Epithelial cell of prostate (primary cell): ENCODE data around the gene EVC2.
"Not testable (repeated sequence)": the region's sequence is repeated elsewhere in the genome, so short reads cannot be mapped to it uniquely, and the experiment has no call there.

Experiments used
- DNase-seq: peaks from one replicate; pipeline ENCODE4 v3.0.0-alpha.2; 2011; ENCODE audit warnings: low read depth, low spot score
- H3K27ac ChIP-seq: fragments of 450-650 bp; 2 replicates; pipeline ENCODE4 v1.5.1; 2017; ENCODE audit warnings: mild to moderate bottlenecking

Gene EVC2

GRCh38 chr4:5746829-5747737, 38.7 kb upstream of the EVC2 start:
- H3K27ac ChIP-seq: no peak overlapping the region
- no peak for DNase-seq

- H3K27ac ChIP-seq: no peak overlapping the region
- no peak for DNase-seq
Observed at GRCh38 chr4:5746250-5746649, 37.9 kb upstream of the EVC2 start.

DNA sequence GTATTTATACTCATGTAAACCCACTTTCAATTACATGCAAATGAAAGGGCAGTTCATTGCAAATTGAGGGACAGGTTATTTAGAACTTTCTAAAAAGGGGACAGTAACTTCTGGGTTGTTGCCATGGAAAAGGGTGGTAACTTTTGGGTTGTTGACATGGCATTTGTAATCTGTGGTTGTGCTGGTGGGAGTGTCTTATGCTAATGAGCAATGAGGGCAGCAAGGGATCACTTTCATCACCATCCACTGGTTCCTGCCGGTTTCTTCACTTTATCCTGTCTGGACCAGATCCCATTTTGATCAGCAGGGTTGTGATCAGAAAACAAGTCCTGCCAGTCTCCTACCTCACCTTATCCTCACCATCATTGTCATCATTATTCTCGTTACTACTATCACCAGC, 34.6 kb upstream of the EVC2 start:
- no peak overlapping the region for H3K27ac ChIP-seq
- DNase-seq: no peak

DNA sequence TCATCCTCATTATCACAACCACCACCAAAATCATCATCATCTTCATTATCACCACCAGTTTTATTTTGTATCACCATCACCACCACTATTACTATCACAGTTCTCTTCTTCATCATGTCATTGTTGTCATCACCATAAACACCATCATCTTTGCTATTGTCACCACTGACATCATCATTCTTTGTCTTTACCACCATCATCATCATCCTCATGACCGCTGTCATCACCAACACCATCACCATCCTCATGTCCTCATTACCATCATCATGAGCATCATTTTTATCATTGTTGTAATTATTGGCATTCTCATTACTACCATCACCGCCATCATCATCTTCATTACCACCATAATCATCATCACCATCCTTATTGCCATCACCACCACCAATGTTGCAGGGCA, 34.0 kb upstream of the EVC2 start:
- no peak for DNase-seq
- H3K27ac ChIP-seq: no peak overlapping the region

DNA sequence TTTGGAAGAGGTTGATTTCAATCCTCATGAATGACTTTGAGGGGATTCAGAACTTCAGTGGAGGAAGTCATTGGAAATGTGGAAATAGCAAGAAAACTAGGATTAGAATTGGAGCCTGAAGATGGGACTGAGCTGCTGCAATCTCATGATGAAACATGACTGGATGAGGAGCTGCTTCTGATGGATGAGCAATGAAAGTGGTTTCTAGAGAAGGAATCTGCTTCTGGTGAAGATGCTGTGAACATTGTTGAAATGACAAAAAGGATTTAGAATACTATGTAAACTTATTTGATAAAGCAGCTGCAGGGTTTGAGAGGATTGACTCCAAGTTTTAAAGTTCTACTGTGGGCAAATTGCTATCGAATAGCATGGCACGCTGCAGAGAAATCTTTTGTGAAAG, 29.7 kb upstream of the EVC2 start:
- no peak for DNase-seq
- no peak overlapping the region for H3K27ac ChIP-seq

DNA sequence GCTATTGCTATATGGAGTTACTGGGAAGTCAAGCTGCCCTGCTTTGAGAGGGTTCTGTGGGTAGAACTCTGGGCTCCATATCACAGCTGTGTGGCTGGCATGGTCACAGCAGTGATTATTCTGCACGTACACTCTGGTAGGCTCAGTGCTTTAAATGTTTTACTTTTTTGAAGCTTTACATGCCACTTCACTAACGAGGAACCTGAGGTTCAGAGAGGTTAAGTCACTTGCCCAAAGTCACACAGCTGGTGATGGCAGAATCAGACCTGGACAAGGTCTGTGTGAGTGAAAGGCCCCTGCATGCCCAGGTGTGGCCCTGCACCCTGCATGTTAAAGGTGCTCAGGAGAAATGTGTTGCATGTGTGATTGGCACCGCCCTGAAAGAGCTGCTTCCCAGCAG, 27.1 kb upstream of the EVC2 start:
- H3K27ac ChIP-seq: no peak overlapping the region
- no peak for DNase-seq

- H3K27ac ChIP-seq: no peak overlapping the region
- DNase-seq: no peak
Observed at GRCh38 chr4:5734853-5735252, 26.5 kb upstream of the EVC2 start.

DNA sequence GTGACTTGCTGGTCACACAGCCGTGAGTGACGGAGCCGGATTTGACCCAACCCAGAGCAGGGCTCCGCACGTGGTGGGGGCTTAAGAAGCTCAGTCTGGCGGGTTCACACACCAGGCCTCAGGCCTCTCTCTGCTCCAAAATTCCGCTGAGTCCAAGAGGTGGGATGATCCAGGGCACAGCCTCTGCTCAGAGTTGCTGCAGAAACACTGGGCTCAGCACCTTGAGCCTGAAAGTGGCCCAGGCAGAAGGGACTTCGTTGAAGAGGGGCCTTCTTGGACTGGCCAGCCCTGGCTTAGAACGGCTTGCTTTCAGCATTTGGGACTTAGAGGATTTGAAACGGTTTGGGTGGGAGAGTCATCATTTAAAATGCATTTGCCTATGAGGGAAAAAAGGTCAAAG, 23.8 kb upstream of the EVC2 start:
- H3K27ac ChIP-seq: no peak overlapping the region
- DNase-seq: no peak

- DNase-seq: no peak
- no peak overlapping the region for H3K27ac ChIP-seq
Observed at GRCh38 chr4:5730993-5731990, 22.9 kb upstream of the EVC2 start.

GRCh38 chr4:5730436-5730835, 22.1 kb upstream of the EVC2 start:
- no peak overlapping the region for H3K27ac ChIP-seq
- DNase-seq: no peak

DNA sequence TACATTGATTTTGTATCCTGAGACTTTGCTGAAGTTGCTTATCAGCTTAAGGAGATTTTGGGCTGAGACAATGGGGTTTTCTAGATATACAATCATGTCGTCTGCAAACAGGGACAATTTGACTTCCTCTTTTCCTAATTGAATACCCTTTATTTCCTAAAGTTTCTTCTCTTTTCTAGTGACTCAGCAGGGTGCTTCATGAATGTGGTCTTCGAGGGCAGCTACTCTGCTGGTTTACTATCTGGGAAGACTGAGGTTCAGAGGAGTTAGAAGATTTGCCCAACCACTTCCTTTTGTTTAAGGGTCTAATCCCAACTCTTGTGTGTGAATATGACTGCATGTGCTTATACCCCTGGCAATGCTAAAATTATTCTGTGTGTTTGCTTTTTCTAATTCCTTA, 20.1 kb upstream of the EVC2 start:
- not testable (repeated sequence) for DNase-seq, H3K27ac ChIP-seq

DNA sequence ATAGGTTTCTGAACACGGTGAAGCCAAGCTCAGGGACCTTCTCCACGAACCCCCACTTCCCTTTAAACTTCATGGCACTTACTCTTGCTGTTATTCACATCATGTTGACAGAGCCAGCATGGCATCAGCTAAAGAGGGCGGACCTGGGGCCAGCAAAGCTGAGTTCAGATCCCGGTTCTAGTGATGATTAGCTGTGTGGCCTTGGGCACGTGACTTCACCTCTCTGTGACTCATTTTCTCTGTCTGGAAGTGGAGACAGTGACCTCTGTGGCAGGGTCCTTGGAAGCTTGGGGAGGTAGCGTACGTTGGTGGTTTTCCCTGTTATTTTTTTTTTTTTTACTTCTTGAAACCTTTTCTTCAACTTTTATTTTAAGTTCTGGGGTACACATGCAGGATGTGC, 16.0 kb upstream of the EVC2 start:
- DNase-seq: no peak
- H3K27ac ChIP-seq: no peak overlapping the region

DNA sequence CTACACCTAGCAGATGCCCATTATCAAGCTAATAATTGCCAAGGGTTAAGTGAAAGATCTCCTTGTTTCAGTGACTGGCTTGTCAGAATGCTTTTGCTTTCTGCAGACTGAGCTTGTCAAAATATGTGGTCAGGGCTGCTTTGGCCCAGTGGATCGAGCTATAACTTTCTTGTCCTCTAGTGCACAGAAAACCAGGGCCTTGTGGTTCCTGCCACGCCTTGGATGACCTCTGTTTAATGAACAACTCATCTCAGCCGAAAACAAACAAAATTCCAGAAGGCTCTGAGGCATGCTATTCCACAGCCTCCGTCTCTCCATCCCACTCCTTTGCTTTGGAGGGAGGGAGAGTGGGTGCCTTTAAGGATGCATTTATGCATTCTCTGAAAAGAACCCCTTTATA, 14.0 kb upstream of the EVC2 start:
- DNase-seq: no peak
- H3K27ac ChIP-seq: peak overlapping the region; percentile 6

GRCh38 chr4:5721923-5722322, 13.6 kb upstream of the EVC2 start:
- DNase-seq: no peak
- H3K27ac ChIP-seq: peak overlapping the region; percentile 6

- no peak for DNase-seq
Observed at GRCh38 chr4:5720980-5721379, 12.6 kb upstream of the EVC2 start.

GRCh38 chr4:5720157-5720850, 11.9 kb upstream of the EVC2 start:
- DNase-seq: no peak
- no peak overlapping the region for H3K27ac ChIP-seq

More at GRCh38 chr4:5720980-5721379, 12.6 kb upstream of the EVC2 start:
- no peak overlapping the region for H3K27ac ChIP-seq

GRCh38 chr4:5719350-5720055, 11.1 kb upstream of the EVC2 start:
- H3K27ac ChIP-seq: no peak overlapping the region

DNA sequence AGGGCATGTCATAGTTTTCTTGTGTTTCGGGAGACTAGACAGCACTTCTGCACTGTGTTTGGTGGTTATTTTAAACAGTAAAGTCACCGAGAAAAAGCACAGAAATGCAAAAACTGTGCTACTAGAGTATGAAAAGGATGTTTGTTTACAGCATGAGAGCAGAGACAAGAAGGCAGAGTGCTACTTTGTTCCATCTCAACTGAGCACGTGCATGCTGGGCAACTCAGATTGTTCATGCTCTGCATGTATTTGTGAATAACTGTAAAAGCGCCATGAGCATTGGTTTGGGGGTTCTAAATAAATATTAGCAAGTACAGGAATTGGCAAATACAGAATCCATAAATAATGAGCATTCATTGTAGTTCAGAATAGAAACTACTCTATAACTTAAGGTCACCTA, 10.1 kb upstream of the EVC2 start:
- H3K27ac ChIP-seq: no peak overlapping the region
- no peak for DNase-seq

More at GRCh38 chr4:5719350-5720055, 11.1 kb upstream of the EVC2 start:
- DNase-seq: no peak

DNA sequence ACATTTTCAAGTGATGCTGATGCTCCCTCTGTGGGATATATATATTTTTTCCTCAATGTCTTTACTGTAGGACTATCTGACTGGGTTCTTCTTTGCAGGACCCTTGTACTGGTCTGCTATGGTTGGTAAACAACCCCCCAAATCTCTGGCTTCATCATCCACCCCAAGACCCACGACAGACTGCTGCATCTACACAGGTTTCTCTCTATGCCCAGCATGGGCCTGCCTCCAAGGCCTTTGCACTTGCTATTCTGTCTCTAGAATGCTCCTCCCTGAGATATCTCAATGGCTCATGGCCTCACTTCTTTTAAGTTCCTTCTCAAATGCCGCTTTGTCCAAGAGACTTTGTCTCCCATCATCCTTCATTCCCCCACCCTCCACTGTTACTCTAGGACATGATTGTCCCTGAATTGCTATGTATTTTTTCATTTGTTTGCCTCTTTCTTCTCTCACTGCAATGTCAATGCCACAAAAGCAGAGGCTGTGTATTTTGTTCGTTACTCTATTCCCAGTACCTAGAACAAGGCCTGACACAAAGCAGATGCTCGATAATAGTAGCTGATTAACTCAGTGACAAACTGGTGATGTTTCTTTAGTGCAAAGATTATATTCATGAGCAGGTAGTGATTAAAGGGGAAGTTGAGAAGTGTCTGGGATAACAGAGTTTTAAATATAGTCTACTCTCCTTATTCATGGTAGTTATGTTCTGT, 9.2 kb upstream of the EVC2 start:
- DNase-seq: no peak

More for the DNA sequence above, 9.2 kb upstream of the EVC2 start:
- H3K27ac ChIP-seq: no peak overlapping the region
